HEK293 (cell line): ENCODE results near the gene ZNF280D.

Experiments
- CTCF ChIP-seq: fragments of 450-650 bp; formaldehyde crosslinking; IDR thresholded peaks from 2 replicates; pipeline ENCODE4 v1.5.1; 2016; ENCODE audit warnings: missing biosample characterization, missing genetic modification characterization
- REST ChIP-seq: fragments of 450-650 bp; formaldehyde crosslinking; IDR thresholded peaks from 2 replicates; pipeline ENCODE4 v1.5.1; 2016; ENCODE audit warnings: missing biosample characterization, missing genetic modification characterization
- ZBTB6 ChIP-seq: fragments of 450-650 bp; formaldehyde crosslinking; IDR thresholded peaks from 2 replicates; pipeline ENCODE4 v1.5.1; 2017; ENCODE audit warnings: missing biosample characterization, missing genetic modification characterization
- ZNF24 ChIP-seq: fragments of 450-650 bp; formaldehyde crosslinking; IDR thresholded peaks from 2 replicates; pipeline ENCODE4 v1.5.1; 2016; ENCODE audit warnings: missing biosample characterization, missing genetic modification characterization
- ZNF48 ChIP-seq: fragments of 450-650 bp; formaldehyde crosslinking; IDR thresholded peaks from 2 replicates; pipeline ENCODE4 v1.5.1; 2016; ENCODE audit warnings: missing biosample characterization, missing genetic modification characterization

- TF ChIP-seq REST: no peak
- TF ChIP-seq ZNF48 (tag by site-specific recombination): no peak
- no peak for TF ChIP-seq CTCF (tag by site-specific recombination)
- TF ChIP-seq ZBTB6: no peak
- TF ChIP-seq ZNF24 (tag by site-specific recombination): no peak
Observed at GRCh38 chr15:56608993-56609392, 124.3 kb downstream of the ZNF280D start.
